Testis (tissue), 3 donors: ENCODE results near the gene ABHD4. TPM values are rescaled to one million over a fixed set of nuclear protein-coding genes. Genes with fewer than 3 reads are reported as not detected.

ENCODE experiments used
- DNase-seq: peaks from one replicate; pipeline ENCODE4 v3.0.0-alpha.2; 2019
- H3K27ac ChIP-seq, 2 donors: fragments of 200-600 bp; sonication (generic); one replicate each; pipeline ENCODE4 v1.5.1; 2019
- H3K27me3 ChIP-seq: fragments of 200-600 bp; sonication (generic); one replicate; pipeline ENCODE4 v1.5.1; 2019
- H3K36me3 ChIP-seq: fragments of 200-600 bp; sonication (generic); one replicate; pipeline ENCODE4 v1.5.1; 2017; ENCODE audit warnings: low read depth; ENCODE audit errors: missing control alignments
- H3K4me1 ChIP-seq: fragments of 200-600 bp; sonication (generic); one replicate; pipeline ENCODE4 v1.5.1; 2019
- H3K4me3 ChIP-seq, 2 donors: fragments of 200-600 bp; sonication (generic); one replicate each; pipeline ENCODE4 v1.5.1; 2017 to 2019
- H3K9me3 ChIP-seq: fragments of 200-600 bp; sonication (generic); one replicate; pipeline ENCODE4 v1.5.1; 2017
- CTCF ChIP-seq, 3 experiments: fragments of 450-650 bp in 2 of 3; fragments of 200-600 bp in 1 of 3; sonication (generic) in 1 of 3; IDR thresholded peaks; one replicate each; pipeline ENCODE4 v1.5.1; 2016 to 2019; ENCODE audit warnings: antibody characterized with exemption in 3 of 3, mild to moderate bottlenecking in 2 of 3, moderate library complexity in 1 of 3
- POLR2A ChIP-seq: fragments of 450-650 bp; IDR thresholded peaks from one replicate; pipeline ENCODE4 v1.6.1; 2017; ENCODE audit warnings: antibody characterized with exemption, mild to moderate bottlenecking, moderate library complexity
- WGBS, 2 donors: methylation state at CpG; one replicate each; pipeline ENCODE4 v1.1.5; 2018; 5-methylcytosine and 5-hydroxymethylcytosine counted together
- intact Hi-C: fragments of 100-400 bp; cut with DNase I; formaldehyde crosslinking; loops from one replicate; pipeline ENCODE4 v1.15.1; 2023; ENCODE audit warnings: low total_unique reads
- polyA plus RNA-seq: library from polyadenylated mRNA; stranded (reverse); fragments of 350-450 nt; fragmentation: Illumina TruSeq; extraction: RNeasy Lipid Tissue Mini Kit (QIAGEN cat#74804); gene quantifications from one replicate; pipeline ENCODE4 v1.2.3, GENCODE V29; 2014; ENCODE audit warnings: low read depth, low replicate concordance; ENCODE audit not compliant: insufficient read depth
- total RNA-seq, 2 donors: library from RNA; depleted of rRNA; stranded (reverse); fragments of >200 nt; gene quantifications; one replicate each; pipeline ENCODE4 v1.2.3, GENCODE V29; 2016

ABHD4 gene
- total and polyA plus RNA-seq, 3 donors from 2014 or later, result 111 to 158 (median 122) TPM

DNA sequence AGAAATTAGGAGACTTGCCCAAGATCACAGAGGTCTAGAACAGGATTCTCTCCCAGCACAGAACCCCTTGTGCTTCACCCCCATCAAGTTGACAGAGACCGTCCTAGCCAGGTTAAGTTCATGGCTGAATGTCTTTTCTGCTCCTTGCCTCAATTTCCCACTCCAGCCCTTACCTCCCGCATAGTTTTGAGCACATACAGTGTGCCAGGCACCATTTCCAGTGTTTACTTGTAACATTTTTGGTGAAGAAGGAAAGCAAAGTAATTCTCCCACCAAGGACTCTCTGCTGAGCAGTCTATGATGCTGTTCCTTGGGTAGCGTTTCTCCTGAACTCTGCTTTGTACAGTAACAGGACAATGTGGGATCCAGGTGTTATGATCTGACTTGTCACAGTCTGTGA lies 1.2 kb downstream of the ABHD4 start:
- peak overlapping the region; percentile 83 to 89 for H3K27ac ChIP-seq
- WGBS, 2 donors, result 61 to 65% methylated on average over 3 of the region's 3 CpGs
- H3K4me3 ChIP-seq, result peak overlapping the region; percentile 78
- no peaks in the 10 kb centered on the region for H3K36me3 ChIP-seq
- intact Hi-C loops, result no loop called here
- H3K4me1 ChIP-seq, result peaks cover 13% of the 10 kb centered on the region
- no peak for TF ChIP-seq CTCF (IDR thresholded peaks at IDR 0.05)
- TF ChIP-seq POLR2A, result no peak
- no peaks in the 10 kb centered on the region for H3K9me3 ChIP-seq
- DNase-seq, result no peak
- no peaks in the 10 kb centered on the region for H3K27me3 ChIP-seq

DNA sequence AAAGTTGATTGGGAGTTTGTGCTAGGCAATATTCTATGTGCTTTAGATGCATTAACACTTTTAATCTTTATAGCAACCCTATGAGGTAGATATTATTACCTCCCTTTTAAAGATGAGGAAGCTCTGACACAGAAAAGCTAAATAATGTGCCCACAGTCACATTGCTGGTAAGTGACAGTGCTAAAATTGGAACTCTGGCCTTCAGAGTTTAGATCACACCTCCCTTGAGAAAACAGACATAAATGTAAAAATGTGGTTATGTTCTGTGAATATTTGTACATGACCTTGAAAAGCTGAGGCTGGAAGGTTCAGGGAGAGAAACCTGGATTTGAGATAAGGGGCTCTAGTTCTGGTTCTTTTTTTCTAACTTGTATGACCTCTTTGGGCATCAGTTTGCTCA lies 1.9 kb downstream of the ABHD4 start:
- intact Hi-C loops, result no loop called here
- H3K4me3 ChIP-seq, result peak overlapping the region in 1 of 2 donors; percentile 78
- DNase-seq, result no peak

GRCh38 chr14:22601456-22601855 lies 3.4 kb downstream of the ABHD4 start:
- Histone ChIP-seq H3K9me3 (no peaks in the 10 kb centered on the region), H3K27ac (no peak overlapping the region), H3K4me1 (peaks cover 13% of the 10 kb centered on the region), H3K27me3 (no peaks in the 10 kb centered on the region), H3K36me3 (no peaks in the 10 kb centered on the region), H3K4me3 (no peak overlapping the region)
- DNase-seq, result peak; percentile 90
- WGBS, 2 donors, result 49 to 57% methylated on average over 2 of the region's 2 CpGs
- intact Hi-C loops, result no loop called here
- no peak for TF ChIP-seq CTCF (IDR thresholded peaks at IDR 0.05)
- no peak for TF ChIP-seq POLR2A

More for the DNA sequence above, 1.9 kb downstream of the ABHD4 start:
- Histone ChIP-seq H3K9me3 (no peaks in the 10 kb centered on the region), H3K4me1 (peaks cover 13% of the 10 kb centered on the region), H3K27me3 (no peaks in the 10 kb centered on the region), H3K27ac (no peak overlapping the region), H3K36me3 (no peaks in the 10 kb centered on the region)
- TF ChIP-seq CTCF (IDR thresholded peaks at IDR 0.05) (no peak), POLR2A (no peak)

GRCh38 chr14:22601996-22602395 lies 3.9 kb downstream of the ABHD4 start:
- TF ChIP-seq CTCF (IDR thresholded peaks at IDR 0.05), result no peak
- no peak for TF ChIP-seq POLR2A
- 76 to 98% methylated on average over 5 of the region's 5 CpGs for WGBS, 2 donors
- H3K4me3 ChIP-seq, result no peak overlapping the region
- peaks cover 13% of the 10 kb centered on the region for H3K4me1 ChIP-seq
- H3K27me3 ChIP-seq, result no peaks in the 10 kb centered on the region
- no peak for DNase-seq
- intact Hi-C loops, result no loop called here
- no peak overlapping the region for H3K27ac ChIP-seq
- H3K9me3 ChIP-seq, result no peaks in the 10 kb centered on the region
- H3K36me3 ChIP-seq, result no peaks in the 10 kb centered on the region

- H3K9me3 ChIP-seq, result no peaks in the 10 kb centered on the region
- no peak overlapping the region for H3K27ac ChIP-seq
- no peaks in the 10 kb centered on the region for H3K36me3 ChIP-seq
- TF ChIP-seq CTCF (IDR thresholded peaks at IDR 0.05), result no peak
- no peak for TF ChIP-seq POLR2A
- no peaks in the 10 kb centered on the region for H3K27me3 ChIP-seq
- intact Hi-C loops, result no loop called here
- H3K4me1 ChIP-seq, result peaks cover 7% of the 10 kb centered on the region
- DNase-seq, result no peak
- H3K4me3 ChIP-seq, result no peak overlapping the region
These were observed 4.8 kb downstream of the ABHD4 start for GRCh38 chr14:22602862-22603261.
